K562 (cell line): ENCODE data around the gene CSPG5. TPM values are rescaled to one million over a fixed set of nuclear protein-coding genes. Genes with fewer than 3 reads are reported as not detected.

Source experiments
- ATF1 ChIP-seq, 2 experiments: fragments of 450-650 bp in 1 of 2; IDR thresholded peaks; 2 replicates each; pipeline ENCODE4 v1.6.1; 2016; ENCODE audit warnings: missing compliant biosample characterization in 1 of 2, missing genetic modification characterization in 1 of 2
- CREB1 ChIP-seq, 2 experiments: sonication (generic) in 1 of 2; formaldehyde crosslinking in 1 of 2; IDR thresholded peaks; 2 replicates each; pipeline versions ENCODE4 v1.6.1 to v1.8.0; 2012 to 2022; ENCODE audit warnings: inconsistent platforms in 1 of 2, mild to moderate bottlenecking in 1 of 2, missing genetic modification reagents in 1 of 2, moderate library complexity in 1 of 2
- E2F6 ChIP-seq, 2 experiments: IDR thresholded peaks; 2 replicates each; pipeline ENCODE4 v1.6.1; 2011; ENCODE audit warnings: borderline replicate concordance in 1 of 2, control low read depth in 1 of 2, low read depth in 1 of 2, low read length in 1 of 2, mild to moderate bottlenecking in 1 of 2, mixed read lengths in 1 of 2, moderate library complexity in 1 of 2; ENCODE audit not compliant: insufficient read depth in 1 of 2, insufficient read length in 1 of 2, poor library complexity in 1 of 2, severe bottlenecking in 1 of 2; ENCODE audit errors: extremely low read depth in 1 of 2
- IRF2 ChIP-seq: sonication (generic); formaldehyde crosslinking; IDR thresholded peaks from 2 replicates; pipeline ENCODE4 v1.8.1; 2022; ENCODE audit warnings: mild to moderate bottlenecking, missing genetic modification reagents
- JUND ChIP-seq, 2 experiments: IDR thresholded peaks; 2 replicates in 1 of 2; 3 replicates in 1 of 2; pipeline ENCODE4 v1.6.1; 2011; ENCODE audit warnings: borderline replicate concordance in 2 of 2, low read depth in 2 of 2, low read length in 2 of 2, improper control_type of control experiment in 1 of 2, missing biosample characterization in 1 of 2, missing genetic modification characterization in 1 of 2, missing genetic modification reagents in 1 of 2
- MAZ ChIP-seq, 2 experiments: fragments of 450-650 bp in 1 of 2; sonication (generic) in 1 of 2; formaldehyde crosslinking; IDR thresholded peaks in 1 of 2; conservative IDR thresholded peaks in 1 of 2; 2 replicates each; pipeline versions ENCODE4 v1.4.0 to v1.5.0; 2020; ENCODE audit warnings: mild to moderate bottlenecking in 1 of 2, missing genetic modification reagents in 1 of 2
- MNT ChIP-seq, 2 experiments: fragments of 450-650 bp; conservative IDR thresholded peaks; 2 replicates each; pipeline ENCODE4 v1.6.1; 2017; ENCODE audit warnings: mild to moderate bottlenecking in 2 of 2, moderate library complexity in 2 of 2
- MTA3 ChIP-seq: fragments of 450-650 bp; formaldehyde crosslinking; IDR thresholded peaks from 2 replicates; pipeline ENCODE4 v1.6.1; 2017; ENCODE audit warnings: mild to moderate bottlenecking, borderline replicate concordance
- POLR2G ChIP-seq: fragments of 200-400 bp; formaldehyde crosslinking; IDR thresholded peaks from 2 replicates; pipeline ENCODE4 v1.6.1; 2017; ENCODE audit warnings: low read depth, mild to moderate bottlenecking, antibody characterized with exemption, low read length, moderate library complexity
- RBM14 ChIP-seq: fragments of 200-400 bp; formaldehyde crosslinking; IDR thresholded peaks from 2 replicates; pipeline ENCODE4 v1.6.1; 2018; ENCODE audit warnings: low read depth, mild to moderate bottlenecking, low read length, moderate library complexity, borderline replicate concordance; ENCODE audit not compliant: insufficient read depth
- SAFB ChIP-seq: fragments of 200-400 bp; formaldehyde crosslinking; IDR thresholded peaks from 2 replicates; pipeline ENCODE4 v1.6.1; 2017; ENCODE audit warnings: low read depth, low read length, borderline replicate concordance
- ZBTB17 ChIP-seq: fragments of 450-650 bp; formaldehyde crosslinking; IDR thresholded peaks from 2 replicates; pipeline ENCODE4 v1.4.0; 2020; ENCODE audit warnings: mild to moderate bottlenecking
- ZFP91 ChIP-seq: sonication (generic); formaldehyde crosslinking; IDR thresholded peaks from 2 replicates; pipeline ENCODE4 v1.8.0; 2022; ENCODE audit warnings: mild to moderate bottlenecking, missing genetic modification reagents
- ZNF324 ChIP-seq: fragments of 250-450 bp; sonication (Bioruptor Pico); IDR thresholded peaks from 2 replicates; pipeline ENCODE4 v1.4.0; 2020; ENCODE audit warnings: mild to moderate bottlenecking
- ZNF507 ChIP-seq: conservative IDR thresholded peaks from 2 replicates; pipeline ENCODE4 v1.6.1; 2017; ENCODE audit warnings: missing genetic modification characterization, missing compliant biosample characterization
- polyA plus RNA-seq, 8 experiments: library from polyadenylated mRNA; depleted of rRNA in 4 of 8; stranded (reverse) in 5 of 8; unstranded in 3 of 8; fragments of >200 nt; fragmentation: Nextera tagmentation in 2 of 8; fragmentation: Illumina TruSeq in 1 of 8; extraction: Ambion mirVana in 2 of 8; extraction: Trizol in 1 of 8; gene quantifications; 2 replicates each; pipeline versions ENCODE4 v1.2.1 to v1.2.3, GENCODE V29; 2011 to 2014; ENCODE audit warnings: inconsistent platforms in 1 of 8, missing spikeins in 1 of 8
- total RNA-seq, 7 experiments: library from RNA; depleted of rRNA in 6 of 7; stranded (reverse); fragments of >200 nt in 6 of 7; fragmentation: Illumina TruSeq in 2 of 7; extraction: Trizol in 2 of 7; gene quantifications; 2 replicates each; pipeline versions ENCODE4 v1.2.1 to v1.2.3, GENCODE V29; 2011 to 2021; ENCODE audit warnings: low replicate concordance in 1 of 7

CSPG5 gene
- total and polyA plus RNA-seq, 9 of the 15 experiments (the other 6 are each of a cell fraction or from before 2014, with no cell fraction given), result 0.06 to 3.3 (median 2.4) TPM

GRCh38 chr3:47578691-47579632, at the start of gene CSPG5 (continued):
- TF ChIP-seq MTA3, result no peak
- TF ChIP-seq POLR2G, result peak; percentile 59
- TF ChIP-seq ZFP91 (CRISPR knock-in tag), result 0 out of 2 replicates have a peak, but pooled peaks have one; percentile 22
- TF ChIP-seq JUND (IDR thresholded peaks at IDR 0.05; ENCODE audit: borderline replicate concordance, low read depth, low read length), result no peak
- no peak for TF ChIP-seq JUND (tag; IDR thresholded peaks at IDR 0.05; ENCODE audit: borderline replicate concordance, low read depth, low read length)
- no peak for TF ChIP-seq CREB1 (IDR thresholded peaks at IDR 0.05)
- no peak for TF ChIP-seq CREB1 (CRISPR knock-in tag; IDR thresholded peaks at IDR 0.05)
- TF ChIP-seq MAZ (CRISPR knock-in tag; conservative IDR thresholded peaks at IDR 0.05 in 1 of 2, IDR thresholded peaks at IDR 0.05 in 1 of 2), result peak; percentile 26 to 34; a peak in 2 of 4 replicates
- peak; percentile 36 to 80 for TF ChIP-seq E2F6 (IDR thresholded peaks at IDR 0.05; ENCODE audit: borderline replicate concordance in 1 of 2, extremely low read depth in 1 of 2, insufficient read depth in 1 of 2, insufficient read length in 1 of 2, low read depth in 1 of 2, low read length in 1 of 2, poor library complexity in 1 of 2, severe bottlenecking in 1 of 2)
- no peak for TF ChIP-seq ZBTB17 (CRISPR knock-in tag)
- 0 out of 4 replicates have a peak, but pooled peaks of 1 of the 2 experiments have one; percentile 19 for TF ChIP-seq MNT (conservative IDR thresholded peaks at IDR 0.05)
- TF ChIP-seq ZNF324 (CRISPR knock-in tag), result no peak
- TF ChIP-seq RBM14, result 0 out of 2 replicates have a peak, but pooled peaks have one; percentile 51
- TF ChIP-seq ZNF507, result no peak
- TF ChIP-seq ATF1 (CRISPR knock-in tag; IDR thresholded peaks at IDR 0.05), result no peak
- TF ChIP-seq ATF1 (tag; IDR thresholded peaks at IDR 0.05), result no peak
- 0 out of 2 replicates have a peak, but pooled peaks have one; percentile 27 for TF ChIP-seq IRF2 (CRISPR knock-in tag)
- 0 out of 2 replicates have a peak, but pooled peaks have one; percentile 33 for TF ChIP-seq SAFB
